Endothelial cell of umbilical vein (primary cell): ENCODE measurements around the gene ANKRD13B. TPM values are rescaled to one million over a fixed set of nuclear protein-coding genes. Genes with fewer than 3 reads are reported as not detected.

Experiments
- BruUV-seq: library from RNA; stranded (reverse); fragments of 400-500 nt; replicated peaks from 2 replicates; lab custom pipeline; 2021; lab: Mats Ljungman, UMichigan
- CTCF ChIA-PET: fragments of 300-600, 350-600 bp; sonication (Branson Sonifier 250); formaldehyde crosslinking; loops from one replicate; lab custom pipeline; 2021; ENCODE audit warnings: antibody characterized with exemption, inconsistent platforms; lab: Charles Lee
- POLR2A ChIA-PET: fragments of 300-600, 350-600 bp; sonication (Branson Sonifier 250); formaldehyde crosslinking; loops from one replicate; lab custom pipeline; 2021; ENCODE audit warnings: antibody characterized with exemption, inconsistent platforms; lab: Charles Lee
- DNase-seq: peaks from one replicate; pipeline ENCODE4 v3.0.0-alpha.2; 2011; ENCODE audit warnings: low read depth, low spot score
- FAIRE-seq: peaks from 2 replicates; lab custom pipeline; 2011; peaks lifted over from hg19 to GRCh38; lab: Jason Lieb, UNC
- H2AFZ ChIP-seq: 2 replicates; pipeline ENCODE4 v1.6.0; 2012; ENCODE audit warnings: low read depth, low read length, control low read depth, inconsistent platforms
- H3K27ac ChIP-seq: 2 replicates; pipeline ENCODE4 v1.5.1; 2011; ENCODE audit warnings: low read depth, mild to moderate bottlenecking, control low read depth, low read length, moderate library complexity; ENCODE audit not compliant: insufficient read depth
- H3K27me3 ChIP-seq, 2 experiments: 2 replicates each; pipeline versions ENCODE4 v1.6.0 to v1.6.1; 2011; ENCODE audit warnings: low read length in 2 of 2, mixed read lengths in 1 of 2; ENCODE audit not compliant: control insufficient read depth in 2 of 2, insufficient read depth in 2 of 2
- H3K36me3 ChIP-seq, 2 experiments: 2 replicates in 1 of 2; 3 replicates in 1 of 2; pipeline ENCODE4 v1.5.1; 2011; ENCODE audit warnings: low read length in 2 of 2, mild to moderate bottlenecking in 1 of 2, moderate library complexity in 1 of 2; ENCODE audit not compliant: control insufficient read depth in 2 of 2, insufficient read depth in 2 of 2; ENCODE audit errors: extremely low read depth in 1 of 2
- H3K4me1 ChIP-seq: 3 replicates; pipeline ENCODE4 v1.5.1; 2011; ENCODE audit warnings: mild to moderate bottlenecking, low read length; ENCODE audit not compliant: control insufficient read depth, insufficient read depth; ENCODE audit errors: extremely low read depth
- H3K4me2 ChIP-seq: 2 replicates; pipeline ENCODE4 v1.6.1; 2011; ENCODE audit warnings: low read length, control low read depth, mixed read lengths; ENCODE audit not compliant: insufficient read depth
- H3K4me3 ChIP-seq, 3 experiments: fragments of 200-600 bp in 1 of 3; sonication (generic), shearing (Covaris generic) in 1 of 3; replicated peaks in 1 of 3; 2 replicates each; pipeline ENCODE4 v1.5.1; 2011 to 2016; ENCODE audit warnings: control low read depth in 3 of 3, low read length in 3 of 3, mild to moderate bottlenecking in 2 of 3, inconsistent platforms in 1 of 3, low read depth in 1 of 3, moderate library complexity in 1 of 3; ENCODE audit not compliant: insufficient read depth in 1 of 3
- H3K79me2 ChIP-seq: 2 replicates; pipeline ENCODE4 v1.6.0; 2012; ENCODE audit warnings: low read length, inconsistent platforms; ENCODE audit not compliant: control insufficient read depth, insufficient read depth
- H3K9ac ChIP-seq: replicated peaks from 2 replicates; pipeline ENCODE3; 2011; ENCODE audit warnings: low read length, control low read depth; ENCODE audit not compliant: insufficient read depth; ENCODE audit errors: extremely low read depth
- H3K9me1 ChIP-seq: replicated peaks from 3 replicates; pipeline ENCODE4 v1.6.0; 2011; ENCODE audit warnings: mild to moderate bottlenecking, low read length; ENCODE audit not compliant: control insufficient read depth, insufficient read depth; ENCODE audit errors: extremely low read depth
- H3K9me3 ChIP-seq: replicated peaks from 2 replicates; pipeline ENCODE4 v1.5.1; 2012; ENCODE audit warnings: low read length, inconsistent platforms; ENCODE audit not compliant: control insufficient read depth, insufficient read depth
- H4K20me1 ChIP-seq: replicated peaks from 2 replicates; pipeline ENCODE3; 2011; ENCODE audit warnings: mild to moderate bottlenecking, low read length; ENCODE audit not compliant: control insufficient read depth, insufficient read depth; ENCODE audit errors: extremely low read depth
- CTCF ChIP-seq, 2 donors: IDR thresholded peaks; 1 replicate in 1 of 2; 2 replicates in 1 of 2; pipeline ENCODE4 v1.5.1; 2011; ENCODE audit warnings: low read length in 2 of 2, mild to moderate bottlenecking in 2 of 2, moderate library complexity in 2 of 2, control low read depth in 1 of 2, inconsistent platforms in 1 of 2, low read depth in 1 of 2; ENCODE audit not compliant: insufficient read depth in 1 of 2; ENCODE audit errors: extremely low read depth in 1 of 2
- EZH2 ChIP-seq: IDR thresholded peaks from 2 replicates; pipeline ENCODE4 v1.6.1; 2012; ENCODE audit warnings: borderline replicate concordance, low read depth, mild to moderate bottlenecking, moderate library complexity, low read length, inconsistent platforms; ENCODE audit not compliant: severe bottlenecking
- FOS ChIP-seq: IDR thresholded peaks from 2 replicates; pipeline ENCODE4 v1.6.1; 2011; ENCODE audit warnings: mild to moderate bottlenecking, low read length, moderate library complexity, borderline replicate concordance; ENCODE audit not compliant: insufficient read depth
- GATA2 ChIP-seq: IDR thresholded peaks from 2 replicates; pipeline ENCODE4 v1.7.0; 2011; ENCODE audit warnings: low read depth, mild to moderate bottlenecking, moderate library complexity, mixed read lengths, low read length; ENCODE audit not compliant: insufficient read length, insufficient read depth
- JUN ChIP-seq: IDR thresholded peaks from 2 replicates; pipeline ENCODE4 v1.6.1; 2011; ENCODE audit warnings: borderline replicate concordance, low read depth; ENCODE audit not compliant: insufficient read length, insufficient read depth
- MAX ChIP-seq: IDR thresholded peaks from 2 replicates; pipeline ENCODE4 v1.6.1; 2011; ENCODE audit not compliant: insufficient read depth, insufficient read length
- MYC ChIP-seq: IDR thresholded peaks from one replicate; pipeline ENCODE4 v1.6.1; 2011; ENCODE audit warnings: mild to moderate bottlenecking, low read depth, low read length
- POLR2A ChIP-seq: IDR thresholded peaks from 2 replicates; pipeline ENCODE4 v1.6.1; 2012; ENCODE audit warnings: low read depth, mild to moderate bottlenecking, control low read depth, low read length
- POLR2AphosphoS5 ChIP-seq: IDR thresholded peaks from 2 replicates; pipeline ENCODE4 v1.6.1; 2012; ENCODE audit warnings: low read depth, mild to moderate bottlenecking, control low read depth, low read length, moderate library complexity; ENCODE audit not compliant: insufficient read depth
- dilution Hi-C: fragments of 300-500 bp; cut with MboI; formaldehyde crosslinking; loops from one replicate; pipeline ENCODE4 v1.15.0; 2019; ENCODE audit warnings: low sequenced_read_pairs; ENCODE audit not compliant: extremely low pct_ligation_motif_present
- intact Hi-C: fragments of 100-400 bp; cut with micrococcal nuclease; formaldehyde crosslinking; loops from one replicate; pipeline ENCODE4 v1.10.0; 2022
- polyA plus RNA-seq, 4 experiments: library from polyadenylated mRNA; depleted of rRNA in 3 of 4; stranded (reverse) in 3 of 4; unstranded in 1 of 4; fragments of >200 nt; gene quantifications; 2 replicates each; pipeline versions ENCODE4 v1.2.1 to v1.2.3, GENCODE V29; 2011 to 2012; ENCODE audit warnings: missing spikeins in 1 of 4
- total RNA-seq: library from RNA; stranded (reverse); gene quantifications from 2 replicates; pipeline ENCODE4 v1.2.3, GENCODE V29; 2021

ANKRD13B gene
- total and polyA plus RNA-seq, 2 donors (not counting 3 experiments of a cell fraction or from before 2014, with no cell fraction given), result 21.1 to 23.2 TPM

- Histone ChIP-seq H3K27me3 (no peaks in the 10 kb centered on the region), H2AFZ (no peak overlapping the region), H3K36me3 (peaks cover 24 to 57% of the 10 kb centered on the region in 2 experiments), H3K4me2 (no peak overlapping the region), H4K20me1 (no peaks in the 10 kb centered on the region), H3K9me3 (no peaks in the 10 kb centered on the region), H3K9ac (no peak overlapping the region), H3K27ac (no peak overlapping the region), H3K4me3 (no peak overlapping the region), H3K4me1 (peaks cover 14% of the 10 kb centered on the region), H3K79me2 (peaks cover 37% of the 10 kb centered on the region), H3K9me1 (no peaks in the 10 kb centered on the region)
- no TSS peak for BruUV-seq
- intact Hi-C loops (loop anchor here (1.0 kb wide), 3 partner anchors 11 to 513 kb away; no protein-coding TSS in a partner anchor), dilution Hi-C loops (no loop called here)
- ChIA-PET CTCF (interaction anchor here (0.7 to 9.4 kb wide), 14 partner anchors 9 to 931 kb away, joined by 3 to 152 read pairs (median 4); partner anchors contain the start of gene ANKRD13B), POLR2A (interaction anchor here (0.7 to 1.4 kb wide), 2 partner anchors 11 to 38 kb away, joined by 3 read pairs; no protein-coding TSS in a partner anchor)
- TF ChIP-seq EZH2, result no peak
- TF ChIP-seq POLR2AphosphoS5, result peak; percentile 81
- peak; percentile 88 for TF ChIP-seq MYC
- TF ChIP-seq FOS, result no peak
- peak; percentile 93 for TF ChIP-seq MAX
- TF ChIP-seq CTCF (IDR thresholded peaks at IDR 0.05; ENCODE audit: extremely low read depth in 1 of 2, insufficient read depth in 1 of 2, low read depth in 1 of 2, low read length in 2 of 2), result peak; percentile 86 to 92
- TF ChIP-seq GATA2, result no peak
- no peak for TF ChIP-seq JUN
- peak; percentile 47 for TF ChIP-seq POLR2A
- FAIRE-seq, result peak; percentile 83
- DNase-seq, result peak; percentile 81
These were observed 12.8 kb upstream of the ANKRD13B start for GRCh38 chr17:29579866-29580771.
